GM12878 (cell line): Measurements from ENCODE around the gene LIPA. TPM values are rescaled to one million over a fixed set of nuclear protein-coding genes. Genes with fewer than 3 reads are reported as not detected.

Source experiments
- ATAC-seq: fragments of 200-7000 bp; cut with Tn5 transposase; 3 replicates; pipeline ENCODE4 v1.9.1; 2020; ENCODE audit warnings: mild to moderate bottlenecking, moderate library complexity
- BruUV-seq: library from RNA; stranded (reverse); fragments of 400-500 nt; replicated peaks from 2 replicates; lab custom pipeline; 2021; lab: Mats Ljungman, UMichigan
- CTCF ChIA-PET: fragments of 300-600 bp; sonication (Branson Sonifier 250); formaldehyde crosslinking; extraction: SDS; loops from one replicate; lab custom pipeline; 2021; ENCODE audit warnings: inconsistent platforms; lab: Yijun Ruan, JAX
- POLR2A ChIA-PET: fragments of 350-600 bp; formaldehyde crosslinking; extraction: SDS; loops from one replicate; lab custom pipeline; 2021; ENCODE audit warnings: inconsistent platforms; lab: Charles Lee
- RAD21 ChIA-PET: fragments of 300-600 bp; sonication (Branson Sonifier 250); formaldehyde crosslinking; loops from one replicate; lab custom pipeline; 2023; ENCODE audit warnings: antibody characterized with exemption; ENCODE audit not compliant: unreplicated experiment; lab: Charles Lee
- SMC1A ChIA-PET: fragments of 300-600 bp; sonication (Branson Sonifier 250); formaldehyde crosslinking; loops from one replicate; lab custom pipeline; 2023; ENCODE audit not compliant: unreplicated experiment, uncharacterized antibody; lab: Charles Lee
- DNase-seq: peaks from one replicate; pipeline ENCODE4 v3.0.0-alpha.2; 2011; ENCODE audit warnings: low read depth, low spot score
- FAIRE-seq: peaks from 3 replicates; lab custom pipeline; 2011; peaks lifted over from hg19 to GRCh38; lab: Jason Lieb, UNC
- H2AFZ ChIP-seq: 2 replicates; pipeline ENCODE4 v1.6.0; 2011; ENCODE audit warnings: low read depth, low read length, control low read depth; ENCODE audit not compliant: control insufficient read depth
- H3K27ac ChIP-seq: 2 replicates; pipeline ENCODE4 v1.5.1; 2011; ENCODE audit warnings: control low read depth; ENCODE audit not compliant: control insufficient read depth, insufficient read depth
- H3K27me3 ChIP-seq, 2 experiments: replicated peaks in 1 of 2; 2 replicates each; pipeline versions ENCODE4 v1.6.0 to v1.6.1; 2011; ENCODE audit warnings: low read length in 1 of 2; ENCODE audit not compliant: control insufficient read depth in 2 of 2, insufficient read depth in 2 of 2
- H3K36me3 ChIP-seq, 2 experiments: 2 replicates each; pipeline ENCODE4 v1.5.1; 2011; ENCODE audit warnings: low read length in 1 of 2; ENCODE audit not compliant: control insufficient read depth in 2 of 2, insufficient read depth in 2 of 2
- H3K4me1 ChIP-seq: 2 replicates; pipeline ENCODE4 v1.6.1; 2011; ENCODE audit warnings: mild to moderate bottlenecking, low read length, moderate library complexity, mixed read lengths; ENCODE audit not compliant: control insufficient read depth, insufficient read depth
- H3K4me2 ChIP-seq: 2 replicates; pipeline ENCODE4 v1.6.0; 2011; ENCODE audit warnings: control low read depth; ENCODE audit not compliant: control insufficient read depth, insufficient read depth
- H3K4me3 ChIP-seq: fragments of 200-600 bp; sonication (generic); 2 replicates; pipeline ENCODE4 v1.5.1; 2016
- H3K79me2 ChIP-seq: 2 replicates; pipeline ENCODE4 v1.6.0; 2011; ENCODE audit warnings: low read length; ENCODE audit not compliant: control insufficient read depth, insufficient read depth
- H3K9ac ChIP-seq: 2 replicates; pipeline ENCODE4 v1.8.0; 2011; ENCODE audit warnings: low read length, control low read depth, mixed read lengths; ENCODE audit not compliant: control insufficient read depth, insufficient read depth
- H3K9me3 ChIP-seq: replicated peaks from 3 replicates; pipeline ENCODE4 v1.5.1; 2011; ENCODE audit warnings: mild to moderate bottlenecking, low read length; ENCODE audit not compliant: control insufficient read depth, insufficient read depth
- H4K20me1 ChIP-seq: 2 replicates; pipeline ENCODE4 v1.6.0; 2011; ENCODE audit not compliant: control insufficient read depth, insufficient read depth
- ASH2L ChIP-seq: fragments of 300-600, 200-600 bp; sonication (generic); IDR thresholded peaks from 2 replicates; pipeline ENCODE4 v1.6.1; 2017; ENCODE audit warnings: low read depth, mild to moderate bottlenecking, borderline replicate concordance
- ATF3 ChIP-seq: IDR thresholded peaks from 2 replicates; pipeline ENCODE4 v1.6.1; 2011; ENCODE audit warnings: low read depth, mild to moderate bottlenecking, low read length, moderate library complexity, borderline replicate concordance; ENCODE audit errors: extremely low read depth
- BCL11A ChIP-seq: IDR thresholded peaks from 2 replicates; pipeline ENCODE4 v1.6.1; 2011; ENCODE audit warnings: low read depth, low read length
- CHD1 ChIP-seq: IDR thresholded peaks from 2 replicates; pipeline ENCODE4 v1.6.1; 2012; ENCODE audit warnings: low read depth, low read length, improper control_type of control experiment
- EGR1 ChIP-seq, 2 experiments: IDR thresholded peaks; 1 replicate in 1 of 2; 2 replicates in 1 of 2; pipeline ENCODE4 v1.6.1; 2011 to 2012; ENCODE audit warnings: low read depth in 2 of 2, low read length in 2 of 2, borderline replicate concordance in 1 of 2, mild to moderate bottlenecking in 1 of 2, moderate library complexity in 1 of 2
- FOXK2 ChIP-seq: fragments of 450-650 bp; IDR thresholded peaks from 2 replicates; pipeline ENCODE4 v1.6.1; 2017; ENCODE audit warnings: mild to moderate bottlenecking, moderate library complexity
- HDAC6 ChIP-seq: fragments of 200-600 bp; sonication (generic); IDR thresholded peaks from one replicate; pipeline ENCODE4 v1.8.0; 2017; ENCODE audit warnings: antibody characterized with exemption; ENCODE audit not compliant: unreplicated experiment
- HDGF ChIP-seq: fragments of 450-650 bp; IDR thresholded peaks from 2 replicates; pipeline ENCODE4 v1.6.1; 2016; ENCODE audit warnings: antibody characterized with exemption
- MXI1 ChIP-seq: fragments of 150-350 bp; IDR thresholded peaks from 2 replicates; pipeline ENCODE4 v1.6.1; 2011; ENCODE audit warnings: low read depth, mild to moderate bottlenecking, inconsistent platforms, low read length, improper control_type of control experiment
- MYC ChIP-seq: IDR thresholded peaks from 2 replicates; pipeline ENCODE4 v1.6.1; 2011; ENCODE audit warnings: mild to moderate bottlenecking, low read length, moderate library complexity, inconsistent platforms; ENCODE audit not compliant: insufficient read depth, insufficient replicate concordance, insufficient read length, severe bottlenecking
- NFYA ChIP-seq: IDR thresholded peaks from 2 replicates; pipeline ENCODE4 v1.6.1; 2011; ENCODE audit warnings: low read depth, mild to moderate bottlenecking, low read length, improper control_type of control experiment, borderline replicate concordance
- NR2C2 ChIP-seq: IDR thresholded peaks from 2 replicates; pipeline ENCODE4 v1.6.1; 2011; ENCODE audit warnings: borderline replicate concordance, low read depth; ENCODE audit not compliant: control insufficient read depth, insufficient read length
- NRF1 ChIP-seq: conservative IDR thresholded peaks from 2 replicates; pipeline ENCODE4 v1.6.1; 2011; ENCODE audit warnings: mild to moderate bottlenecking, low read depth, low read length, improper control_type of control experiment
- RUNX3 ChIP-seq: IDR thresholded peaks from 2 replicates; pipeline ENCODE4 v1.6.1; 2012; ENCODE audit warnings: low read length, inconsistent platforms
- TBL1XR1 ChIP-seq: IDR thresholded peaks from 2 replicates; pipeline ENCODE4 v1.6.1; 2012; ENCODE audit warnings: low read depth, low read length, improper control_type of control experiment
- TCF3 ChIP-seq: IDR thresholded peaks from 2 replicates; pipeline ENCODE4 v1.6.1; 2012; ENCODE audit warnings: low read depth, mild to moderate bottlenecking, low read length, borderline replicate concordance; ENCODE audit not compliant: insufficient read depth
- USF1 ChIP-seq: IDR thresholded peaks from 2 replicates; pipeline ENCODE4 v1.6.1; 2011; ENCODE audit warnings: borderline replicate concordance, low read depth, mild to moderate bottlenecking, moderate library complexity, mixed read lengths, low read length; ENCODE audit not compliant: insufficient read depth; ENCODE audit errors: extremely low read length
- in situ Hi-C: fragments of 300-500 bp; cut with MboI; formaldehyde crosslinking; loops from 9 replicates; pipeline ENCODE4 v1.14.3; 2018; ENCODE audit warnings: mixed read lengths
- intact Hi-C: fragments of 100-400 bp; cut with micrococcal nuclease; formaldehyde crosslinking; loops from one replicate; pipeline ENCODE4 v1.14.2; 2022; ENCODE audit not compliant: unreplicated experiment
- polyA plus RNA-seq, 11 experiments: library from polyadenylated mRNA; depleted of rRNA in 4 of 11; unstranded in 6 of 11; stranded (reverse) in 5 of 11; fragments of >200 nt; fragmentation: Nextera tagmentation in 4 of 11; fragmentation: Illumina TruSeq in 1 of 11; extraction: Ambion mirVana in 4 of 11; extraction: Trizol in 1 of 11; gene quantifications; 1 replicate in 1 of 11; 2 replicates in 10 of 11; pipeline versions ENCODE4 v1.2.1 to v1.2.3, GENCODE V29; 2011 to 2016; ENCODE audit warnings: inconsistent platforms in 2 of 11, missing spikeins in 2 of 11, low read depth in 1 of 11
- total RNA-seq, 4 experiments: library from RNA; depleted of rRNA in 3 of 4; stranded (reverse); fragments of >200 nt in 3 of 4; fragmentation: Illumina TruSeq in 1 of 4; extraction: Trizol in 1 of 4; gene quantifications; 2 replicates each; pipeline versions ENCODE4 v1.2.1 to v1.2.3, GENCODE V29; 2013 to 2021
- TF ChIP-seq, protein P1 (sequence below): fragments of 150-350 bp; IDR thresholded peaks from 2 replicates; pipeline ENCODE4 v1.6.1; 2014; ENCODE audit warnings: mild to moderate bottlenecking, low read depth, low read length
- TF ChIP-seq, protein P2 (sequence below): fragments of 450-650 bp; IDR thresholded peaks from 2 replicates; pipeline ENCODE4 v1.6.1; 2018; ENCODE audit warnings: mild to moderate bottlenecking, low read depth, moderate library complexity; ENCODE audit not compliant: partially characterized antibody

LIPA gene
- total and polyA plus RNA-seq, 10 of the 15 experiments (the other 5 are each of a cell fraction or from before 2014, with no cell fraction given), result 31.1 to 50.3 (median 39.5) TPM

DNA sequence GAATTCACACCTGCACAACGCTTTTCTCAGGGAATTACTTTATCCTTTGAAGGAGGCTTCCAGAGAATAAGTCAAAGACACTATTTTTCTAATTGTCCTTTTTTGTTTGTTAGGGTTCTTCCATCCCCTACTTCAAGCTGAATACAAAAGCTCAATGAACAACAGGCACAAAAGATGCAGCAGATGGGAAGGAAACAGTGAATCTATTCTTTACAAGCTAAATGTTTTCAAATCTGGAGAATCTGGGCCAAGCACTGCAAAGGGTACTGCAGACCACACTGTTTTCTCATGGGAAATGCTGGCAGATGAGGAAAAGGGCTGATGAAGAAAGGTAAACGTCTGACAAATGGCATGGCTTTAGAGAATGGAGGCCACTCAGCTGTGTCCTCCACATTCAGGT lies 18.5 kb downstream of the LIPA start (continued):
- TF ChIP-seq, protein P1, sequence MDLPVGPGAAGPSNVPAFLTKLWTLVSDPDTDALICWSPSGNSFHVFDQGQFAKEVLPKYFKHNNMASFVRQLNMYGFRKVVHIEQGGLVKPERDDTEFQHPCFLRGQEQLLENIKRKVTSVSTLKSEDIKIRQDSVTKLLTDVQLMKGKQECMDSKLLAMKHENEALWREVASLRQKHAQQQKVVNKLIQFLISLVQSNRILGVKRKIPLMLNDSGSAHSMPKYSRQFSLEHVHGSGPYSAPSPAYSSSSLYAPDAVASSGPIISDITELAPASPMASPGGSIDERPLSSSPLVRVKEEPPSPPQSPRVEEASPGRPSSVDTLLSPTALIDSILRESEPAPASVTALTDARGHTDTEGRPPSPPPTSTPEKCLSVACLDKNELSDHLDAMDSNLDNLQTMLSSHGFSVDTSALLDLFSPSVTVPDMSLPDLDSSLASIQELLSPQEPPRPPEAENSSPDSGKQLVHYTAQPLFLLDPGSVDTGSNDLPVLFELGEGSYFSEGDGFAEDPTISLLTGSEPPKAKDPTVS, result no peak
- TF ChIP-seq NRF1 (no peak), ASH2L (no peak), USF1 (no peak), HDGF (no peak), TCF3 (no peak)

DNA sequence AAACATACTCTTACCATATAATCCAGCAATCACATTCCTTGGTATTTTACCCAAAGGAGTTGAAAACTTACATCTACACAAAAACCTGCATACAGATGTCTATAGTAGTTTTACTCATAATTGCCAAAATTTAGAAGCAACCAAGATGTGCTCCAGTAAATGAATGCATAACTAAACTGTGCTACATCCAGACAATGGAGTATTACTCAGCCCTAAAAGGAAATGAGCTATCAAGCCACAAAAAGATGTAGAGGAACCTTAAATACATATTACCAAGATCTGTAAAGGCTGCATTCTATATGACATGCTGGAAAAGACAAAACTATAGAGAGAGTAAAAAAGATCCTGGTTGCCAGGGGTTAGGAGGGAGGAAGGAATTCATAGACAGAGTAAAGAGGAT lies 22.6 kb downstream of the LIPA start:
- peaks cover 0 to 2% of the 10 kb centered on the region in 2 experiments; a peak in 3 of 4 replicates for H3K36me3 ChIP-seq
- no peak for TF ChIP-seq MXI1
- TF ChIP-seq FOXK2, result no peak
- no peak for TF ChIP-seq MYC
- TF ChIP-seq ATF3, result no peak
- no peak for TF ChIP-seq HDAC6
- TF ChIP-seq TBL1XR1, result no peak
- TF ChIP-seq RUNX3, result no peak
- TF ChIP-seq CHD1, result no peak
- TF ChIP-seq NR2C2, result no peak
- no peak for TF ChIP-seq EGR1 (IDR thresholded peaks at IDR 0.05; ENCODE audit: borderline replicate concordance in 1 of 2, low read depth in 2 of 2, low read length in 2 of 2)
- TF ChIP-seq BCL11A, result no peak
- TF ChIP-seq, protein P2, sequence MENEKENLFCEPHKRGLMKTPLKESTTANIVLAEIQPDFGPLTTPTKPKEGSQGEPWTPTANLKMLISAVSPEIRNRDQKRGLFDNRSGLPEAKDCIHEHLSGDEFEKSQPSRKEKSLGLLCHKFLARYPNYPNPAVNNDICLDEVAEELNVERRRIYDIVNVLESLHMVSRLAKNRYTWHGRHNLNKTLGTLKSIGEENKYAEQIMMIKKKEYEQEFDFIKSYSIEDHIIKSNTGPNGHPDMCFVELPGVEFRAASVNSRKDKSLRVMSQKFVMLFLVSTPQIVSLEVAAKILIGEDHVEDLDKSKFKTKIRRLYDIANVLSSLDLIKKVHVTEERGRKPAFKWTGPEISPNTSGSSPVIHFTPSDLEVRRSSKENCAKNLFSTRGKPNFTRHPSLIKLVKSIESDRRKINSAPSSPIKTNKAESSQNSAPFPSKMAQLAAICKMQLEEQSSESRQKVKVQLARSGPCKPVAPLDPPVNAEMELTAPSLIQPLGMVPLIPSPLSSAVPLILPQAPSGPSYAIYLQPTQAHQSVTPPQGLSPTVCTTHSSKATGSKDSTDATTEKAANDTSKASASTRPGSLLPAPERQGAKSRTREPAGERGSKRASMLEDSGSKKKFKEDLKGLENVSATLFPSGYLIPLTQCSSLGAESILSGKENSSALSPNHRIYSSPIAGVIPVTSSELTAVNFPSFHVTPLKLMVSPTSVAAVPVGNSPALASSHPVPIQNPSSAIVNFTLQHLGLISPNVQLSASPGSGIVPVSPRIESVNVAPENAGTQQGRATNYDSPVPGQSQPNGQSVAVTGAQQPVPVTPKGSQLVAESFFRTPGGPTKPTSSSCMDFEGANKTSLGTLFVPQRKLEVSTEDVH, result no peak
- TF ChIP-seq NFYA, result no peak

More for the DNA sequence above, 22.6 kb downstream of the LIPA start:
- no peak overlapping the region for H3K9ac ChIP-seq
- no peaks in the 10 kb centered on the region for H3K4me1 ChIP-seq
- no TSS peak for BruUV-seq
- H3K79me2 ChIP-seq, result no peaks in the 10 kb centered on the region
- no peak overlapping the region for H3K27ac ChIP-seq
- ChIA-PET RAD21 (no interaction called here), POLR2A (no interaction called here), CTCF (interaction anchor here (2.5 kb wide), 1 partner anchor 11 kb away, joined by 22 read pairs; no protein-coding TSS in a partner anchor), SMC1A (interaction anchor here (1.2 kb wide), 1 partner anchor 15 kb away, joined by 7 read pairs; no protein-coding TSS in a partner anchor)
- intact Hi-C loops, result no loop called here
- no peak overlapping the region for H3K4me2 ChIP-seq
- H4K20me1 ChIP-seq, result no peaks in the 10 kb centered on the region
- no peak overlapping the region for H3K4me3 ChIP-seq
- no peak overlapping the region for H2AFZ ChIP-seq
- no peaks in the 10 kb centered on the region for H3K27me3 ChIP-seq
- no peaks in the 10 kb centered on the region; the same call in 2 of the 3 replicates for H3K9me3 ChIP-seq
- ATAC-seq (no peak), FAIRE-seq (no peak), DNase-seq (no peak)
- in situ Hi-C loops, result no loop called here
